HepG2 (cell line): ENCODE measurements around the gene ZBTB34. TPM values are rescaled to one million over a fixed set of nuclear protein-coding genes. Genes with fewer than 3 reads are reported as not detected.

Experiments
- ASH2L ChIP-seq: fragments of 300-600, 200-600 bp; sonication (generic); IDR thresholded peaks from 2 replicates; pipeline ENCODE4 v1.7.0; 2017; ENCODE audit warnings: low read depth, mild to moderate bottlenecking, moderate library complexity, mixed read lengths, low read length; ENCODE audit not compliant: insufficient read length
- CEBPG ChIP-seq: IDR thresholded peaks from 2 replicates; pipeline ENCODE4 v1.6.1; 2016
- HIVEP1 ChIP-seq: sonication (generic); formaldehyde crosslinking; IDR thresholded peaks from 2 replicates; pipeline ENCODE4 v1.4.0; 2020; ENCODE audit warnings: mild to moderate bottlenecking, missing genetic modification reagents
- HOMEZ ChIP-seq: IDR thresholded peaks from 2 replicates; pipeline ENCODE4 v1.6.1; 2016; ENCODE audit warnings: low read depth
- KDM1A ChIP-seq: IDR thresholded peaks from 2 replicates; pipeline ENCODE4 v1.6.1; 2016; ENCODE audit warnings: missing compliant biosample characterization
- MAX ChIP-seq: IDR thresholded peaks from 2 replicates; pipeline ENCODE4 v1.6.1; 2012; ENCODE audit warnings: inconsistent platforms
- NAIF1 ChIP-seq: sonication (generic); formaldehyde crosslinking; IDR thresholded peaks from 2 replicates; pipeline ENCODE4 v1.5.0; 2020; ENCODE audit warnings: mild to moderate bottlenecking, missing genetic modification reagents, borderline replicate concordance
- NFAT5 ChIP-seq: sonication (generic); formaldehyde crosslinking; IDR thresholded peaks from 2 replicates; pipeline ENCODE4 v1.4.0; 2020; ENCODE audit warnings: missing genetic modification reagents
- NPAS2 ChIP-seq: sonication (generic); formaldehyde crosslinking; IDR thresholded peaks from 2 replicates; pipeline ENCODE4 v1.8.0; 2022; ENCODE audit warnings: mild to moderate bottlenecking, missing genetic modification reagents, borderline replicate concordance
- NR2C2 ChIP-seq: sonication (generic); formaldehyde crosslinking; IDR thresholded peaks from 2 replicates; pipeline ENCODE4 v1.4.0; 2020; ENCODE audit warnings: missing genetic modification reagents, mild to moderate bottlenecking, moderate library complexity, borderline replicate concordance
- ZBTB49 ChIP-seq: sonication (generic); formaldehyde crosslinking; IDR thresholded peaks from 2 replicates; pipeline ENCODE4 v1.4.0; 2020; ENCODE audit warnings: missing genetic modification reagents, borderline replicate concordance
- ZNF44 ChIP-seq: sonication (generic); formaldehyde crosslinking; IDR thresholded peaks from 2 replicates; pipeline ENCODE4 v1.5.1; 2020; ENCODE audit warnings: mild to moderate bottlenecking, missing genetic modification reagents
- ZNF549 ChIP-seq: sonication (generic); formaldehyde crosslinking; IDR thresholded peaks from 2 replicates; pipeline ENCODE4 v1.5.0; 2020; ENCODE audit warnings: missing genetic modification reagents
- ZNF609 ChIP-seq: sonication (generic); formaldehyde crosslinking; IDR thresholded peaks from 2 replicates; pipeline ENCODE4 v1.4.0; 2020; ENCODE audit warnings: mild to moderate bottlenecking, missing genetic modification reagents, borderline replicate concordance
- ZNF749 ChIP-seq: sonication (generic); formaldehyde crosslinking; IDR thresholded peaks from 2 replicates; pipeline ENCODE4 v1.8.0; 2022; ENCODE audit warnings: mild to moderate bottlenecking, missing genetic modification reagents, moderate library complexity, borderline replicate concordance
- polyA plus RNA-seq, 8 experiments: library from polyadenylated mRNA; depleted of rRNA in 3 of 8; stranded (reverse) in 7 of 8; unstranded in 1 of 8; fragments of >200 nt; fragmentation: Illumina TruSeq in 4 of 8; extraction: Trizol in 4 of 8; gene quantifications; 2 replicates each; pipeline versions ENCODE4 v1.2.1 to v1.2.3, GENCODE V29; 2011 to 2016; ENCODE audit warnings: low read depth in 4 of 8, missing spikeins in 1 of 8, mixed read lengths in 1 of 8; ENCODE audit not compliant: insufficient read depth in 1 of 8
- total RNA-seq, 5 experiments: library from RNA; depleted of rRNA; stranded (reverse); fragments of >200 nt; fragmentation: Illumina TruSeq; extraction: Trizol; gene quantifications; 2 replicates each; pipeline ENCODE4 v1.2.3, GENCODE V29; 2016; ENCODE audit warnings: low read depth in 1 of 5

ZBTB34 gene
- total and polyA plus RNA-seq, 2 of the 13 experiments (the other 11 are each of a cell fraction or from before 2014, with no cell fraction given), result 5.9 to 8.7 TPM

- TF ChIP-seq ZNF609 (CRISPR knock-in tag) (no peak), HOMEZ (CRISPR knock-in tag) (0 out of 2 replicates have a peak, but pooled peaks have one; percentile 13), NR2C2 (CRISPR knock-in tag) (peak; percentile 87), ASH2L (peak; percentile 36), ZBTB49 (CRISPR knock-in tag) (no peak), KDM1A (CRISPR knock-in tag) (no peak), MAX (no peak), CEBPG (CRISPR knock-in tag) (0 out of 2 replicates have a peak, but pooled peaks have one; percentile 7), HIVEP1 (CRISPR knock-in tag) (no peak), ZNF44 (CRISPR knock-in tag) (no peak), NPAS2 (CRISPR knock-in tag) (no peak), ZNF549 (CRISPR knock-in tag) (peak; percentile 95), NFAT5 (no peak), NAIF1 (CRISPR knock-in tag) (no peak), ZNF749 (CRISPR knock-in tag) (no peak)
Observed at GRCh38 chr9:126885131-126885641, 24.7 kb downstream of the ZBTB34 start (continued).
